ENCODE data around the gene TTC27.
"Not testable (repeated sequence)": the region's sequence is repeated elsewhere in the genome, so short reads cannot be mapped to it uniquely, and the experiment has no call there.

Gene TTC27

GRCh38 chr2:32862269-32863055 lies 234.6 kb downstream of the TTC27 start:
- no peak for DNase-seq

GRCh38 chr2:32863326-32863725 lies 235.5 kb downstream of the TTC27 start:
- no peak for DNase-seq

- no peak for DNase-seq
Measured at GRCh38 chr2:32863803-32864202, 236.0 kb downstream of the TTC27 start.

DNA sequence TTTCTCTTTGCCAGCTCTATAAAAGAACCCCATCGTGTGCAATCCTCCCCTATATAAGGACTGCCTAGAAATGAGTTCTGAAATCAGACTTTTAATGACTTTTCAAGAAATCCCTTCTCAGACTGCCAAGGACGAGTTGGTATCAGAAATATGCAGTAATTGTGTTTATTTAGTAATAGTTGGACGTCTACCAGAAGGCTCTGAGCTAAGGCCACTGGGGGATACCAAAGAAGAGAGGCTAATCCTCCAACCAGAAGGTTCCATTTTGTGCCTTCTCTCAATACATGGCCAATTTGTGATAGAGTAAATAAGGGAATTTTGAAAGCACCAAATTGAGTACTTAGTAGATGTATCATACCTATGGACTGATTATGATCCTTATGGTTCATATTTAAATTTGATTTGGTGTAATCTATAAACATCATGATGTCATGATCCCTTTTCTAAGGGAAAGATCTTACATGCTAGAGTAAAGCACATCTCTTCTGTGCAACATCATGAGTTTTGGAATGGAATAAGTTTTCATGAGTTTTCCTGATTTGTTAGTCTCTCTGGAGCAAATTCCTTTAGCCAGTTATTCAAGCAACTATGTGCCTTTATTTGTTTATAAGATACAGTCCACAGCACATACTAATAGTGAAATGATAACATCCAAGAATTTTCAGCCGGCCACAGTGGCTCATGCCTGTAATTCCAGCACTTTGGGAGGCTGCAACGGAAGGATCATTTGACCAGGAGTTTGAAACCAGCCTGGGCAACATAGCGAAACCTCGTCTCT lies 236.7 kb downstream of the TTC27 start:
- DNase-seq, result no peak

- DNase-seq, result no peak
Measured at GRCh38 chr2:32865399-32866068, 237.7 kb downstream of the TTC27 start.

GRCh38 chr2:32866462-32866861 lies 238.6 kb downstream of the TTC27 start:
- not testable (repeated sequence) for DNase-seq
